ENCODE data around the gene BDH1.
"Not testable (repeated sequence)": the region's sequence is repeated elsewhere in the genome, so short reads cannot be mapped to it uniquely, and the experiment has no call there.

Gene BDH1

GRCh38 chr3:197520311-197521276 lies 35.2 kb downstream of the BDH1 start:
- no peak for DNase-seq (ENCODE audit: low read depth in 2 of 2)

DNA sequence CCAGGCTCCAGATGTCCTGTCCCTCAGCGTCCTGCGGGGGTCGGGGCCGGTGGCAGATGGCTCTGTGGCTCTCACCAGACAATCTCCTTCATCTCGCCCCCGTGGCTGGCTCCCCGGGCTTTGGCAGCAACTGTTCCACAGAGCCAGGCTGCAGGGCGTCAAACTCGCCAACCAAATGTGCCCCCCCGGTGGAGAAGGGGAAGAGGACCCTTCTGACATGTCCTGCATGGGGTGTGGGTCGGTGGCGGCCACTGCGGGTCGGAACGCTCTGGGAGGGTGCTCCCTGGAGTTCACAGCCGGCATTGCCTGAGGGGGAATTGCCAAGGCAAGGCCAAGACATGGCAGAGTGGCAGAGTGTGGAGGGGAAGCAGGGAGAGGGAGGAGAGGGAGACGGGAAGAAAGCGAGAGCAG lies 36.0 kb downstream of the BDH1 start:
- no peak for DNase-seq (ENCODE audit: low read depth in 2 of 2)

DNA sequence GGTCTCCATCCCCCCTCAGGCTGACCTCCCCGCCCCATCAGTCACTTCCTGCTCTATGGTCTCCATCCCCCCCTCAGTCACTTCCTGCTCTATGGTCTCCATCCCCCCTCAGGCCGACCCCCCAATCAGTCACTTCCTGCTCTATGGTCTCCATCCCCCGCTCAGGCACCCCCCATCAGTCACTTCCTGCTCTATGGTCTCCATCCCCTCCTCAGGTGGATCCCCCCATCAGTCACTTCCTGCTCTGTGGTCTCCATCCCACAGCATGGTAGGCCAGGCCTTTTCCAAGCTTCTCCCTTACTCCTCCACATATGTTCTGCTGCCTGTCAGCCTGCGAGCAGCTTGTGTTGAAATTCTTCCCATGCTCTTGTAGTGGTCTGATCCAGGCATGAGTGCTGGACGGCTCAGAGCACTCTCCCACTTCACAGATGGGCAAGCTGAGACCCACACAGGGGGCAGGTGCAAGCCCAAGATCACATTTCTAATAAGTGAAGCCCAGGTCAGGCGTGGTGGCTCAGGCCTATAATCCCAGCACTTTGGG lies 36.8 kb downstream of the BDH1 start:
- no peak for DNase-seq (ENCODE audit: low read depth in 2 of 2)

- DNase-seq (ENCODE audit: low read depth in 2 of 2): not testable (repeated sequence)
These were observed 37.7 kb downstream of the BDH1 start for GRCh38 chr3:197517922-197518683.

DNA sequence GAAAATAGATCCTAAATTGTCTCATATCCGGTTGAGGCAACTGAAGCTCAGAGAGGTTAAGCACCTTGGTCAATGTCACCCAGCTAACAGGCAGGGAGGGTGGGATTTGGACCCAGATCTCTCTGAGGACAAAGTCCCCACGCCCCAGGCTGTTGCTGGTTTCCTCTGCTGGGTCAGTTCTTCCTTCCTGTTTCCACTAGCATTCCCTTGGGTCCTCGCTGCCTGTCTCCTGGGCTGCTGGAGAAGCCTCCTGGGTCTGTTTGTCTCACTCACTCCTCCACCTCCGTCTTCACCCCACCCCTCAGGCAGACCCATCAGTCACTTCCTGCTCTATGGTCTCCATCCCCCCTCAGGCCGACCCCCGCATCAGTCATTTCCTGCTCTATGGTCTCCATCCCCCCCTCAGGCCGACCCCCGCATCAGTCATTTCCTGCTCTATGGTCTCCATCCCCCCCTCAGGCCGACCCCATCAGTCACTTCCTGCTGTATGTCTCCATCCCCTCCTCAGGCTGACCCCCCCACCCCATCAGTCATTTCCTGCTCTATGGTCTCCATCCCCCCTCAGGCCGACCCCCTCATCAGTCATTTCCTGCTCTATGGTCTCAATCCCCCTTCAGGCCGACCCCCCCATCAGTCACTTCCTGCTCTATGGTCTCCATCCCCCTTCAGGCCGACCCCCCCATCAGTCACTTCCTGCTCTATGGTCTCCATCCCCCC lies 38.7 kb downstream of the BDH1 start:
- DNase-seq (ENCODE audit: low read depth in 2 of 2): peak in 1 of 2 donors; percentile 11

- DNase-seq (ENCODE audit: low read depth in 2 of 2): peak; percentile 28 to 32
These were observed 39.3 kb downstream of the BDH1 start for GRCh38 chr3:197516517-197516889.

DNA sequence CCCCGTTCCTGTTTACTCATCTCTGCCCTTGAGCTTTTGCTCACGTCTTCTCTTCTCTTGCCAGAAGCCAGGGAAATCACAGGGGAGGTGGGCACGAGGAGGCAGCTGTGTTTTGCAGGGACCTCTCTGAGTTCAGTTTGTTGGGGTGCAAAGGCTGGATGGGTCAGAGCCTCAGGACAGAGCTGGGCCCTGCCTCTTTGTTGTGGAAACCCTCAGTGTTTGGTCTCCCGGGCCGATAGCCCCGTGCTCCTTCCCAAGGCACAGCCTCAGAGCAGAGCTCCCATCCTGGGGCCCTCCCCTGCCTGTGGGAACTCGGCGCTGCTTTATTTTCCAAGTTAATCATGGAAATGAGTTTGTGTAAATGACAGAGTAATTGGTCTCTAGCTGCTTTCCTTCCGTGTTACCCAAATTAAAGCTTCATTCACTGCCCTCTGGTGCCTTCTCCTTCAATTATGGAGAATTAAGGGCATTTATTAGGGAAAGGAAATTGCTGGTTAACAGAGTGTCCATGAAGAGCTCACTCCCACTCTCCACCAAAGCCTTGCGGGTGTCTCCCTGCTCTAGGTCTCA lies 40.9 kb downstream of the BDH1 start:
- no peak for DNase-seq (ENCODE audit: low read depth in 2 of 2)

DNA sequence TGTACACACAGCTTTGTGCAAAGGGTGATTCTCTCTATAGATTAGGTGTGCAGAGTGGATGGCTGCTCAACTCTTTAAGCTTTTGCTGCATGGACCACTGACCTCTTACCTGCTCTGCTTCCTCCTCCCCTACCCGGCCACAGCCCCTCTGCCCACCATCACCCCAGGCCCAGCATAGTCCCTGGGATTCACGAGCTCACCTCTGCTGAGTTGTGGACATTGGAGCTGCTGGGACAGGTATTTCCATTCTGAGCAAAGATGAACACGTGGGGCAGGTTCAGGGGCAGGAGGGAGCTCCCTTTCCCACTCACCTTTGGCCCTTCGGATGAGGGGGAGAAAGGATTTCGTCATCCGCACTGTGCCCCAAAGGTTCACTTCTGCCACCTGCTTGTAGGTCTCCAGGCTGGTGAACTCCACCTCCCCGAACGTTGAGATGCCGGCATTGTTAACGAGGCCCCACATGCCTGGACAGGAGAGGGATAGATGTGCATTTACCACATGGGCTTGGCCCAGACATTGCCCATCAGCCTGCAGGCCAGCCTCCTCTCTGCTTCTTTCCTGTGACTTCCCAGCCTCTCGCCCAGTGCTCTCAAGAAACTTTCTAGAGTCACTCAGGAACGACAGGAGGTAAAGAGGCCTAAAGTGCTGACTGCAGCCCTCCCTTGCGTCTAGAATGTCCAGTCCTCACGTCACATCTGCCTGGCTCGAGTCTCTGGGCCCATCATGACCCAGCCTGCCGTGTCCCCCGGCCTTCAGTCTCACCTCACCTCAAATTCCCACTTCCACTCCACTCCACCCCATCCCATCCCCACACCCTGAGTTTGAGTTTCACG lies 41.6 kb downstream of the BDH1 start:
- no peak for DNase-seq (ENCODE audit: low read depth in 2 of 2)

GRCh38 chr3:197512691-197513571 lies 42.8 kb downstream of the BDH1 start:
- DNase-seq (ENCODE audit: low read depth in 2 of 2): no peak

DNA sequence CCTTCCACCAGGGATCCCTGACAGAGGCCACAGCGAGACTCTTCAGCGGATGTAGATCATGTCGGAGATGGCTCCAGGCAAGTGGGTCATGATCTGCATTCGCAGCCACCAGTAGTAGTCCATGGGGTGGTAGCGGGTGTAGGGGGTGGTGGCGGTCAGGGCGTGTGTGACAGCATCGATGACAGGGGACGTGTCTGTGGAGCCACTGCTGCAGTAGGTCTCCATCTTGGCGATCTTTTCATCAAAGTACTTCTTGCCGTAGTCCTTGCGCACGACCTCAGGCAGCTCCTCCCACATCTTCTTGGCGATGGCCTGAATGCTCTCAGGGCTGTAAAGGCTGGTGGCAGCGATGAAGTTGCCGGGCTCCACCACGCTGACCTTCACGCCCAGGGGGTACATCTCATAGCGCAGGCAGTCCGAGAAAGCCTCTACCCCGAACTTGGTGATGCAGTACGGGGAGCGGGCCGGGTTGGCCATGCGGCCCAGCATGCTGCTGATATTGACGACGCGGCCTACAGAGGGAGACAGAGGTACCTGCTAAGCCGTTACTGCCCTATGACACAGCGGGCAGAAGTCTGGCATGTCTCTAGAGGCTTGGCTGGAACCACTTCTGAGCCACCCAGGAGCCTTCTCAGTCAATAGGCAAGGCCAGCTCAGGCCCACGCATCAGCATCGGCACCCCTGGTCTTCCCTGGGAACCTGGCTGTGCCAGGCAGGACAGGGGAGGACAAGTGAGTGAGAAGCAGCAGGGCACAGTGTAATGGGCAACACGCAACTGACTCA lies 43.7 kb downstream of the BDH1 start:
- no peak for DNase-seq (ENCODE audit: low read depth in 2 of 2)

GRCh38 chr3:197511130-197511529 lies 44.6 kb downstream of the BDH1 start:
- DNase-seq (ENCODE audit: low read depth in 2 of 2): no peak

DNA sequence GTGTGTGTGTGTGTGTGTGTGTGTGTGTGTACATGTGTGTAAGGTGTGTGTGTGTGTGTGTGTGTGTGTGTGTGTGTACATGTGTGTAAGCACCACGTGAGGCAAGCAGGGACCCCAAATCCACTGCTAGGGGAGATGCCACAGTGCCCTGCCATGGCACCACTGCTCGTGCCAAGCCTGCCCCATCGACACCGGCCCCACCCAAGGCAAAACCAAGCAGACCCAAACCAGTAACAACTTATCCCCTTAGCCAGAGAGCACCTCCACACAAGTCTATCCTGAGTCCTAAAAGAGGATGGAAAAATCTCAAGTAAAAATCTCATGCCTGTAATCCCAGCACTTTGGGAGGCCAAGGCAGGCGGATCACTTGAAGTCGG lies 45.1 kb downstream of the BDH1 start:
- DNase-seq (ENCODE audit: low read depth in 2 of 2): no peak

DNA sequence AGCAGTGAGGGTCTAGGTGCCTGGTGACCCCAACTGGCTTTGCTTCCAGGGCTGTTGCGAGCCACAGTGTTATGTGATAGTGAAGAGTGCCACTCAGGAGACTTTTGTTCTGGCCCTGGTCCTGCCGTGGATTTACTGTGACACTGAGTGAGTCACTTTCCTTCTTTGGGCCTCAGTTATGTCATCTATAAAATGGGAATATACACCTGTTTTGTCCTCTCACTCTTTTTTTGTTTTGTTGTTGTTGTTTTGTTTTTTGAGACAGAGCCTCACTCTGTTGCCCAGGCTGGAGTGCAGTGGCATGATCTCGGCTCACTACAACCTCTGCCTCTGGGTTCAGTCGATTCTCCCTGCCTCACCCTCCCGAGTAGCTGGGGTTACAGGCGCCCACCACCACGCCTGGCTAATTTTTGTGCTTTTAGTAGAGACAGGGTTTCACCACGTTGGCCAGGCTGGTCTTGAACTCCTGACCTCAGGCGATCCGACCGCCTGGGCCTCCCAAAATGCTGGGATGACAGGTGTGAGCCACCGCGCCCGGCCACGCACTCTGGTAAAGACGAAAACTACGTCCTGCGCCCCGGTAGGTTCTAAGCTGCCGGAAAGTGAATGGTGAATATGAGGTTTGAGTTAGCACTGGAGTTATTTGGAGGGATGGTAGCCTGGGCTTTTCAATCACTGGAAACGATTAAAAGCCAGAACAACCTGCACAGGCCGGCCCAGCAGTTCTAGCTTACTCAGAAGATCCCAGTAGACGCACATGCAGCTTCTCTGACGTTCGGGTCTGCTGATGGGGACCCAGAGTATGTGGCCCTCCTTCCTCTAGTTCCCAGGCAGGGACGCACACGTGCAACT lies 46.6 kb downstream of the BDH1 start:
- DNase-seq (ENCODE audit: low read depth in 2 of 2): no peak

DNA sequence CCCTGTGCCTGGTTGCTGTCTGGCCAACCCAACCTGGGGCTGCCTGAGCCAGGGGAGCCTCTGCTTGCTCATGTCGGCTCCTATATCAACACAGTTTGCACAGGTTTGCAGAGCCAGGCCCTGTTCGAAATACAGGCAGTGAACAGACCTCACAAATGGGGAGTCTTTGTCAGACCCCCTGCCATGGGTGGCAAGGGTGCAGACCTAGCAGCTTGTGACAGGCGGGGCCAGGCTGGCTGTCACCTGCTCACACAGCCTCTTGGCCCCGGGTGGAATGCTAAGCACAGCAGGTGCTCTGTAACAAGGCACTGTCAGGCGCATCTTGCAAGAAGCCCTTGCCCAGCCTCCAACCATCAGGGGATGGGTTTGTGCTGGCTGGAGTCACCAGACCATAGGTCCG lies 47.3 kb downstream of the BDH1 start:
- no peak for DNase-seq (ENCODE audit: low read depth in 2 of 2)

GRCh38 chr3:197508051-197508451 lies 47.7 kb downstream of the BDH1 start:
- DNase-seq (ENCODE audit: low read depth in 2 of 2): no peak

- no peak for DNase-seq (ENCODE audit: low read depth in 2 of 2)
These were observed 48.2 kb downstream of the BDH1 start for GRCh38 chr3:197507541-197507940.

DNA sequence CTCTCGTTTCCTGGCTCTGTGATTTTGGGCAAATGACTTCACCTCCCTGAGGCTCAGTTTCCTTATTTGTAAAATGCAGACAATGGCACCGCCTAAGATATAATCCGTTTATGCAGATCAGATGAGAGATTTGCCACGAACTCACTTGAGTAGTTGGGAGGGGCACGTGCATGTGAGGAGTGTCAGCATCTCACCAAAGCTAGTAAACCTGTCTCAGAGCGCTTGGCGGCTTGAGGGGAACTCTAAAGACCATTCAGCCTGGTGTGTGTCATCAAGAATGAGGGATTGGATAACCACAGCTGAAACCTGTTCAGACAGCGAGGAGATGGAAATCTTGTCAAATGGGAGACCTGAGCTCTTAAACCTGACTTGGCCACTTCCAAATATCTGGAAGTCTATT lies 48.7 kb downstream of the BDH1 start:
- DNase-seq (ENCODE audit: low read depth in 2 of 2): no peak

Data from stimulated activated CD8-positive, alpha-beta memory T cell treated with anti-CD3 and anti-CD28 coated beads, Interleukin-2, amount 100 ng/mL, for 48 hours (primary cell).